Stimulated activated CD4-positive, alpha-beta T cell treated with anti-CD3 and anti-CD28 coated beads, Interleukin-12 subunit alpha, Interleukin-12 subunit beta, amount 100 ng/mL, for 48 hours (primary cell): ENCODE measurements around the gene RPS4Y1.
"Not testable (repeated sequence)": the region's sequence is repeated elsewhere in the genome, so short reads cannot be mapped to it uniquely, and the experiment has no call there.

ENCODE experiments used
- DNase-seq, 3 donors: peaks; one replicate each; pipeline ENCODE4 v3.0.0-alpha.2; 2020; ENCODE audit warnings: low read depth in 2 of 3, low spot score in 1 of 3

RPS4Y1 gene

GRCh38 chrY:2841471-2841893, at the start of gene RPS4Y1:
RPS4Y1 (plus strand) TSS chrY:2841602; CDS start chrY:2841625, 23 bp downstream.
- DNase-seq = peak in 2 of 3 donors; percentile 16 to 21

- no peak for DNase-seq
Observed at GRCh38 chrY:2796977-2797523, 44.4 kb upstream of the RPS4Y1 start.

- DNase-seq = no peak
Observed at GRCh38 chrY:2797991-2798390, 43.4 kb upstream of the RPS4Y1 start.

GRCh38 chrY:2800246-2800645, 41.2 kb upstream of the RPS4Y1 start:
- no peak for DNase-seq

- not testable (repeated sequence) for DNase-seq
Observed at GRCh38 chrY:2817146-2817896, 24.1 kb upstream of the RPS4Y1 start.

GRCh38 chrY:2824471-2824870, 16.9 kb upstream of the RPS4Y1 start:
- DNase-seq = no peak

GRCh38 chrY:2828497-2828896, 12.9 kb upstream of the RPS4Y1 start:
- no peak for DNase-seq

- no peak for DNase-seq
Observed at GRCh38 chrY:2835230-2835629, 6.2 kb upstream of the RPS4Y1 start.

- no peak for DNase-seq
Observed at GRCh38 chrY:2837078-2837477, 4.3 kb upstream of the RPS4Y1 start.

- no peak for DNase-seq
Observed at GRCh38 chrY:2837932-2838331, 3.5 kb upstream of the RPS4Y1 start.

- no peak for DNase-seq
Observed at GRCh38 chrY:2846791-2847190, 5.4 kb downstream of the RPS4Y1 start.

- no peak for DNase-seq
Observed at GRCh38 chrY:2848384-2848783, 7.0 kb downstream of the RPS4Y1 start.

- no peak for DNase-seq
Observed at GRCh38 chrY:2849368-2849767, 8.0 kb downstream of the RPS4Y1 start.

- DNase-seq = no peak
Observed at GRCh38 chrY:2854145-2854774, 12.9 kb downstream of the RPS4Y1 start.

GRCh38 chrY:2857068-2857467, 15.7 kb downstream of the RPS4Y1 start:
- no peak for DNase-seq

- no peak for DNase-seq
Observed at GRCh38 chrY:2857686-2858085, 16.3 kb downstream of the RPS4Y1 start.

GRCh38 chrY:2859782-2860181, 18.4 kb downstream of the RPS4Y1 start:
- DNase-seq = no peak

GRCh38 chrY:2860511-2860910, 19.1 kb downstream of the RPS4Y1 start:
- DNase-seq = no peak

GRCh38 chrY:2866581-2866980, 25.2 kb downstream of the RPS4Y1 start:
- DNase-seq = no peak

GRCh38 chrY:2867469-2867868, 26.1 kb downstream of the RPS4Y1 start:
- DNase-seq = no peak

GRCh38 chrY:2868035-2868607, 26.7 kb downstream of the RPS4Y1 start:
- no peak for DNase-seq

- DNase-seq = not testable (repeated sequence)
Observed at GRCh38 chrY:2872234-2872633, 30.8 kb downstream of the RPS4Y1 start.
